ENCODE data around the gene CIAO2B.
"Not testable (repeated sequence)": the region's sequence is repeated elsewhere in the genome, so short reads cannot be mapped to it uniquely, and the experiment has no call there.

The CIAO2B gene

DNA sequence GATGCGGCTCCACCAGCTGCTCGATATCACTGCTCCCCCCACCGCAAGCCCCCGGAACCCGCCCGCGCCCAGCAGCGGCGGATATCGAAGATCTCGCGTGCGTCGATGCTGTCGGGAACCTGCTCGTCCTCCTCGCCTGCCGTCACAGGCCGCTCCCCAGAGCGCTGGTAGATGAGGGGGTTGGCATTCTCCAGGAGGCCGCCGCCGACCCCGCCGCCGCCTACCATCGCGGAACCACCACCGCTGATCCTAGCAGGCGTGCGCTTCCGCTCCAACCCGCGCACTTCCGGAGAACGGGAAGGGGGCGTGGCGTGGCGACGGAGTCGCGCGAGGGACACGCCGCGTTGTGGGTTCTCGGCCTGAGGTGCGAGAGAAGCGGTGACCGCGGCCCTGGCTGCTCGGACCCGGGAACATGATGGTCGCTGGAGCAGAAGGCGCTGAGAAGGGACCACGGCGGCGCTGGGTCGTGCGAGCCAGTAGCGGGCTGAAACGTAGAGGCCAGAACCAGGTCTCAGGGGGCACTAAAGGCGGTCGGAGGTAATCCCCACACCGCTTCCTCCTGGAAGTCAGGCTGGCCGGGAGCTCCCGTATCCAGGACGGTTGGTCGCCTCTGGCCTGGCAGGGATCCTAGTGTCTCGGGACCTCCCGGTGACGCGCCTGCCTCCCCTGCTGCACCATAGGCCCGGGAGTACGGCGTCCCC lies at the start of gene CIAO2B:
Gene CIAO2B (minus strand): TSS at position 265 of the 701 bp plus-strand sequence. CDS start 38 bp downstream, at position 227.
- DNase-seq (ENCODE audit: low read depth): peak; percentile 85
- TF ChIP-seq, protein P1, sequence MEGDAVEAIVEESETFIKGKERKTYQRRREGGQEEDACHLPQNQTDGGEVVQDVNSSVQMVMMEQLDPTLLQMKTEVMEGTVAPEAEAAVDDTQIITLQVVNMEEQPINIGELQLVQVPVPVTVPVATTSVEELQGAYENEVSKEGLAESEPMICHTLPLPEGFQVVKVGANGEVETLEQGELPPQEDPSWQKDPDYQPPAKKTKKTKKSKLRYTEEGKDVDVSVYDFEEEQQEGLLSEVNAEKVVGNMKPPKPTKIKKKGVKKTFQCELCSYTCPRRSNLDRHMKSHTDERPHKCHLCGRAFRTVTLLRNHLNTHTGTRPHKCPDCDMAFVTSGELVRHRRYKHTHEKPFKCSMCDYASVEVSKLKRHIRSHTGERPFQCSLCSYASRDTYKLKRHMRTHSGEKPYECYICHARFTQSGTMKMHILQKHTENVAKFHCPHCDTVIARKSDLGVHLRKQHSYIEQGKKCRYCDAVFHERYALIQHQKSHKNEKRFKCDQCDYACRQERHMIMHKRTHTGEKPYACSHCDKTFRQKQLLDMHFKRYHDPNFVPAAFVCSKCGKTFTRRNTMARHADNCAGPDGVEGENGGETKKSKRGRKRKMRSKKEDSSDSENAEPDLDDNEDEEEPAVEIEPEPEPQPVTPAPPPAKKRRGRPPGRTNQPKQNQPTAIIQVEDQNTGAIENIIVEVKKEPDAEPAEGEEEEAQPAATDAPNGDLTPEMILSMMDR (IDR thresholded peaks at IDR 0.05; ENCODE audit: insufficient read depth, low read depth, low read length, missing control alignments): no peak
- peak within 1 kb of the TSS; percentile 95 for H3K4me3 ChIP-seq (ENCODE audit: low read length)

DNA sequence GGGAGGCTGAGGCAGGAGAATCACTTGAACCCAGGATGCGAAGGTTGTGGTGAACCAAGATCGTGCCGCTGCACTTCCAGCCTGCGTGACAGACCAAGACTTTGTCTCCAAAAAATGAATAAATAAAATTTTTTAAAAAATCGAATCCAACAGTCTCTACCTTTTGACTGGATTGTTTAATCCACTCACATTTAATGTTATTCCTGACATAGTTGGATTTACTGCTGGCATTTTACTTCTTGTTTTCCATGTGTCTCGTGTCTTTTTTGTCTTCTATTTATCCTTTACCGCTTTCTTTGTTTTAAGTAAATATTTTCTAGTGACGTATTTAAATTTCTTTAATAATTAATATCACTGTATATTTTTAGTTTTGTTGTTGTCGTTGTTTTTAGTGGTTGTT lies 48.8 kb upstream of the CIAO2B start:
- TF ChIP-seq, protein P1 (IDR thresholded peaks at IDR 0.05; ENCODE audit: insufficient read depth, low read depth, low read length, missing control alignments): no peak
- DNase-seq (ENCODE audit: low read depth): no peak
- no peak overlapping the region for H3K4me3 ChIP-seq (ENCODE audit: low read length)

DNA sequence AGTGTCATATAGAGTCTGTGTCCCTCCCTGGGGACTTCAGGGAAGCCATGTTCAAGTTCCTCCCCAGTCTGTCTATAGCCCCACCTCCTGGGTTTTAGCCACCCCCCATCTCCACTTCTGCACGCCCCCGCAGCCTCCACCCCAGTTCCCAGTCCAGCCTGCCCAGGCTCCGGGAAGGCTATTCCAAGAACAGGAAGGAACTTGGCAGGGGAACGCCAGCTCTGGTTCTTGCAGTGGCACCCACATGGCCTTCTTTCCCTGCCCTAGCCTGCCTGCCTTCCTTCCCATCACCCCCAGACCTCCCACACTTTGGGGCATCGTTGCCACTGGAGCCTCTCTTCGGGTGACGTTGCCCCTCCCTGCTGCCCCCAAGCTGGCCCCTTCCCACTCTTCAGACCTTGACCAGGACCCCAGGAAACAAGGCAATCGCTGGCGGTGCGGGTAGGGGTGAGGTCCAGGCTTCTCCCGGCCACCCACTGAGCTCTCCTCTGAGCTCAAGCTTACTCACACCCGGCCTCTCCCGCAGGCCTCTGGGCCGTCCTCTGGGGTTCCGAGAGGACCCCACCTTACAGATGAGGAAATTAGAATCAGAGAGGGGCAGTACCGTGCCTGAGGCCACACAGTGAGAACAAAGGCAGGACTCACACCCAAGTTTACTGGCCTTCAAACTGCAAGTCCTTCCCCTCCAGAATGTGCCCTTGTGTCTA lies 45.0 kb upstream of the CIAO2B start:
- TF ChIP-seq, protein P1 (IDR thresholded peaks at IDR 0.05; ENCODE audit: insufficient read depth, low read depth, low read length, missing control alignments): no peak
- no peak overlapping the region for H3K4me3 ChIP-seq (ENCODE audit: low read length)

DNA sequence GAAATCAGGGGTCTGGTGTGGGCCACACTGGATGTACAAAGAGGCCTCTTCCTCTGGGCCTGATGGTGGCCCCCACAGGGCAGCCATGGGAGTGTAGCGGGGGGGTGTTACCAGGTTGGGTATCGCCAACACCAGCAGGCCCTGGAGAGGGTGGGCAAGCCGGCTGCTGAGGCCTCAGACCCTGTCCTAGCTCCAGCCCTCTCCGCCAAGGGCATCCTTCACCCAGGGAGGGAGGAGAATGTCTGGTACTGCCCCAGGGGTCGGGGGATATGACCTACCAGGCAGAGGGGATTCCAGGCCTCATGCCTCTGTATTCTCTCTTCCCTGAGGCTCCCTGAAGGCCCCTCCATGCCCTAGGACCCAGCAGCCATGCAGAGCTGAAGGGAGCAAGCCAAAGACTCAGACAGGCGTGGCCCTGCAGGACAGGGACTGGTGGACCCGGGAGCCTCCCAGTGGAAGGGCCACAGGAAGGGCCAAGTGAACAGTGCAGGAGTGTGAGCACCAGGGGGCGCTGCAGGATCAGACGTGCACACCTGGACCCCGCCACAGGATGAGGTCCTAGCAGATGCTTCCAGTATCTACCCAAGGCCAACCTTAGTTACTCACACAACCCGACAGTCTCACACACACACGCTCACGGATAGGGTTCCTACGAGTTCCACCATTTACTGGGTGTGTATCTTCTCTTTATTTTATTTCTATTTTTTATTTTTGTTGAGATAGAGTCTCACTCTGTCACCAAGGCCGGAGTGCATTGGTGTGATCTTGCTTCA lies 43.3 kb upstream of the CIAO2B start:
- H3K4me3 ChIP-seq (ENCODE audit: low read length): no peak overlapping the region
- TF ChIP-seq, protein P1 (IDR thresholded peaks at IDR 0.05; ENCODE audit: insufficient read depth, low read depth, low read length, missing control alignments): peak; percentile 92
- DNase-seq (ENCODE audit: low read depth): peak; percentile 85

More for the DNA sequence above, 45.0 kb upstream of the CIAO2B start:
- DNase-seq (ENCODE audit: low read depth): peak; percentile 39

DNA sequence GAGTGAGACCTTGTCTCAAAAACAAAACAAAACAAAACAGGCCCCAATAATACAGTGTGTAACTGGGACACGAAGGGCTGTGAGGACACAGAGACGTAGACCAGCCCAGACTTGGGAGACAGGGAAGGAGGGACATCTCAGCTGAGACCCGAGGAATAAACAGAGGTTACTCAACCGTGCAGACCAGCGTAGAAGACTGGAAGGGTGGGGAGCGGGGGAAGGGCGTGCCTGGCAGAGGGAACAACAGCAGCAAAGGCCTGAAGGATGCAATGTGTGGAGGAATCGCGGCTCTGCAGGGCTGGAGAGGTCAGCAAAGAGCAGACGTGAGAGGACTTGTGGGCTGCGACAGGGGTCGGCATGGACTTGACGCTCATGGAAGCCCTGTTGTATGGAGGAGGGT lies 42.5 kb upstream of the CIAO2B start:
- no peak overlapping the region for H3K4me3 ChIP-seq (ENCODE audit: low read length)
- TF ChIP-seq, protein P1 (IDR thresholded peaks at IDR 0.05; ENCODE audit: insufficient read depth, low read depth, low read length, missing control alignments): no peak

DNA sequence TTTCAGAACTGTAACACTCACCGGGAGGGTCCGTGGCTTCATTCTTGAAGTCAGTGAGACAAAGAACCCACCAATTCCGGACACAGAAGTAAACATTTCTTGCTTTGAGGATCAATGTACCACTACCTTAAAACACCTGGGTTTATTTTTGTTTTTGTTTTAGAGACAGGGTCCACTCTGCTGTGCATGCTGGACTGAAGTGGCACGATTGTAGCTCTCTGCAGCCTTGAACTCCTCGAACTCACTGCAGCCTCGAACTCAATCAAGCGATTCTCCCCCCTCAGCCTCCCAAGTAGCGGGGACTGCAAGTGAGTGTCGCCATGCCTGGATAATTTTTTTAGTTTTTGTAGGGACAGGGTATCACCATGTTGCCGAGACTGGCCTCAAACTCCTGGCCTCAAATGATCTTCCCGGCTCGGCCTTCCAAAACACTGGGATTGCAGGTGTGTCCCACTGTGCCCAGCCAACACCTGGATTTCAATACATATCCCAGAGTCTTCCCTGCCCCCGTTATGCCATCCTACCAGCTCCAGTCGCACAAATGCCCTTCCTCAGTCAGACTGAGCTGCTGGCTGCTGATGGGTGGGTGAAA lies 41.2 kb upstream of the CIAO2B start:
- no peak overlapping the region for H3K4me3 ChIP-seq (ENCODE audit: low read length)
- no peak for DNase-seq (ENCODE audit: low read depth)
- TF ChIP-seq, protein P1 (IDR thresholded peaks at IDR 0.05; ENCODE audit: insufficient read depth, low read depth, low read length, missing control alignments): no peak

More for the DNA sequence above, 42.5 kb upstream of the CIAO2B start:
- no peak for DNase-seq (ENCODE audit: low read depth)

DNA sequence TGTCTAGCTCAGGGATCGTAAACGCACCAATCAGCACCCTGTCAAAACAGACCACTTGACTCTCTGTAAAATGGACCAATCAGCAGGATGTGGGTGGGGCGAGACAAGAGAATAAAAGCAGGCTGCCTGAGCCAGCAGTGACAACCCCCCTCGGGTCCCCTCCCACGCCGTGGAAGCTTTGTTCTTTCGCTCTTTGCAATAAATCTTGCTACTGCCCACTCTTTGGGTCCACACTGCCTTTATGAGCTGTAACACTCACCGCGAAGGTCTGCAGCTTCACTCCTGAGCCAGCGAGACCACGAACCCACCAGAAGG lies 40.7 kb upstream of the CIAO2B start:
- DNase-seq (ENCODE audit: low read depth); H3K4me3 ChIP-seq (ENCODE audit: low read length): not testable (repeated sequence)

DNA sequence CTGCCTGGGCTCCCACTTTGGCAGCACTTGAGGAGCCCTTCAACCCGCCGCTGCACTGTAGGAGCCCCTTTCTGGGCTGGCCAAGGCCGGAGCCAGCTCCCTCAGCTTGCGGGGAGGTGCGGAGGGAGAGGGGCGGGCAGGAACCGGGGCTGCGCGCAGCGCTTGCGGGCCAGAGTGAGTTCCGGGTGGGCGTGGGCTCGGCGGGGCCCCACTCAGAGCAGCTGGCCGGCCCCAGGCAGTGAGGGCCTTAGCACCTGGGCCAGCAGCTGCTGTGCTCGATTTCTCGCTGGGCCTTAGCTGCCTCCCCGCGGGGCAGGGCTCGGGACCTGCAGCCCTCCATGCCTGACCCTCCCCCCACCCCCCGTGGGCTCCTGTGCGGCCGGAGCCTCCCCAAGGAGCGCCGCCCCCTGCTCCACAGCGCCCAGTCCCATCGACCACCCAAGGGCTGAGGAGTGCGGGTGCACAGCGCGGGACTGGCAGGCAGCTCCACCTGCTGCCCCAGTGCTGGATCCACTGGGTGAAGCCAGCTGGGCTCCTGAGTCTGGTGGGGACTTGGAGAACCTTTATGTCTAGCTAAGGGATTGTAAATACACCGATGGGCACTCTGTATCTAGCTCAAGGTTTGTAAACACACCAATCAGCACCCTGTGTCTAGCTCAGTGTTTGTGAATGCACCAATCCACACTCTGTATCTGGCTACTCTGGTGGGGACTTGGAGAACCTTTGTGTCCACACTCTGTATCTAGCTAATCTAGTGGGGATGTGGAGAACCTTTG lies 40.1 kb upstream of the CIAO2B start:
- H3K4me3 ChIP-seq (ENCODE audit: low read length); DNase-seq (ENCODE audit: low read depth): not testable (repeated sequence)

Data from epithelial cell of esophagus (primary cell).